ENCODE data around the gene NDUFS1.

DNA sequence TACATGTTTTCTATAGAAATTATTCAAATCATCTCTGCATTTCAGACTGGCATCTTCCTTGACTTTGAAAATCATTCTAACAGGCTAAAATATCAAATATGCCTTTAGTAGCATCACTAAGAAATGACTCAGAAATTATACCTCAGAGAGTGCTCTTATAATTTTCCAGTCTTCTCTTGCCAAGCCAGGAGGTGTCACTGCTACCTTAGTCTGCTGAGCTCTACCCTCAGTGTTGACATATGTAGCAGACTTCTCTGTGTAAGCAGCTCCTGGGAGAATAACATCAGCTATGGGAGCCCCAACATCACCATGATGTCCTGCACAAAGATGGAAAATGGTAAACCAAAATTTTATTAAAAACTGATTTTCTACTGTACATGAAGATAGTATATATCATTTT lies 31.6 kb downstream of the NDUFS1 start:
- TF ChIP-seq, protein P1, sequence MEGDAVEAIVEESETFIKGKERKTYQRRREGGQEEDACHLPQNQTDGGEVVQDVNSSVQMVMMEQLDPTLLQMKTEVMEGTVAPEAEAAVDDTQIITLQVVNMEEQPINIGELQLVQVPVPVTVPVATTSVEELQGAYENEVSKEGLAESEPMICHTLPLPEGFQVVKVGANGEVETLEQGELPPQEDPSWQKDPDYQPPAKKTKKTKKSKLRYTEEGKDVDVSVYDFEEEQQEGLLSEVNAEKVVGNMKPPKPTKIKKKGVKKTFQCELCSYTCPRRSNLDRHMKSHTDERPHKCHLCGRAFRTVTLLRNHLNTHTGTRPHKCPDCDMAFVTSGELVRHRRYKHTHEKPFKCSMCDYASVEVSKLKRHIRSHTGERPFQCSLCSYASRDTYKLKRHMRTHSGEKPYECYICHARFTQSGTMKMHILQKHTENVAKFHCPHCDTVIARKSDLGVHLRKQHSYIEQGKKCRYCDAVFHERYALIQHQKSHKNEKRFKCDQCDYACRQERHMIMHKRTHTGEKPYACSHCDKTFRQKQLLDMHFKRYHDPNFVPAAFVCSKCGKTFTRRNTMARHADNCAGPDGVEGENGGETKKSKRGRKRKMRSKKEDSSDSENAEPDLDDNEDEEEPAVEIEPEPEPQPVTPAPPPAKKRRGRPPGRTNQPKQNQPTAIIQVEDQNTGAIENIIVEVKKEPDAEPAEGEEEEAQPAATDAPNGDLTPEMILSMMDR (conservative IDR thresholded peaks at IDR 0.05; ENCODE audit: low read depth, low read length), result peak; percentile 39; the same call in 1 of the 2 replicates
- TF ChIP-seq EZH2phosphoT487 (IDR thresholded peaks at IDR 0.05; ENCODE audit: borderline replicate concordance, low read length), result no peak
- TF ChIP-seq EZH2 (IDR thresholded peaks at IDR 0.05; ENCODE audit: low read length, unreplicated experiment), result no peak
